Measurements from ENCODE around the gene FAM131C.

The FAM131C gene

DNA sequence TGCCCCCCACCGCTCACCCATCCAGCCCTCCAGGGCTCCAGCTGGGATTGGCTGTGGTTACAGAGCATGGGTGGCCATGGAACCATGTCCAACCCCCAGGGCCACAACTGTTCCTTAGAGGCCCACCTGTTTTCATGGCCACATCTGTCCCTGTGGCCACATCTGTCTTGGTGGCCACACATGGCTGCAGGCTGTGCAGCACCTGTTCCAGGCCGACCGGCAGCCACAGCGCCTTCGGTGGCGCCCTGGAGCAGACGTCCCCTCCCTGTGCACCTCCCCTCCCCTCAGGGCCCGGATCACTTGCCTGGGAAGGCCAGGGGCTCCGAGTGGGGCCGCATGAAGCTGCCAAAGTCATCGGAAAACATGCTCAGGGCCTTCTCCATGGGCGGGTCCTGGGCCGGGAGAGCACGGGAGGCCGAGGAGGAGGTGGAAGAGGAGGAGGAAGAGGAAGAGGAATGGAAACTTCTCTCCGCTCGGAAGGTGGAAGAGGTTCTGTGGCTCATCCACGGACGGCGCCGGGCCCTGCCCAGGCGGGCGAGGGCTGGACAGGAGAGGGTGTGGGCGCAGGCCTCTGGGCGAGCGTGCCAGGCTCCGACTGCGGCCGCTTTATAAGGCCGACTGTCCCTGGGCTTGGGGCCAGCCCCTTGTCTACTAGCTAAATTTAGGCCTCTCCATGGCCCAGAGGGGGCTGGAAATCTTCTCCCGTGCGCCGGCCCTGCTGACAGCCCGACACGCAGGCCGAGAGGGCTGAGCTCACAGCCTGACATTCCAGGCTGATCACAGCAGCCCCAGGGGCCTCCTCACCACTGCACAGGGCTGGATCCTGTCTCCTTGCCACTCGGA, 55.8 kb downstream of the FAM131C start, which contains the start of gene HSPB7:
Gene HSPB7 (minus strand): TSS at position 583 of the 843 bp plus-strand sequence. CDS start 80 bp downstream, at position 503.
- peak; percentile 30 for DNase-seq (ENCODE audit: low read depth, low spot score)
- TF ChIP-seq, protein P1, sequence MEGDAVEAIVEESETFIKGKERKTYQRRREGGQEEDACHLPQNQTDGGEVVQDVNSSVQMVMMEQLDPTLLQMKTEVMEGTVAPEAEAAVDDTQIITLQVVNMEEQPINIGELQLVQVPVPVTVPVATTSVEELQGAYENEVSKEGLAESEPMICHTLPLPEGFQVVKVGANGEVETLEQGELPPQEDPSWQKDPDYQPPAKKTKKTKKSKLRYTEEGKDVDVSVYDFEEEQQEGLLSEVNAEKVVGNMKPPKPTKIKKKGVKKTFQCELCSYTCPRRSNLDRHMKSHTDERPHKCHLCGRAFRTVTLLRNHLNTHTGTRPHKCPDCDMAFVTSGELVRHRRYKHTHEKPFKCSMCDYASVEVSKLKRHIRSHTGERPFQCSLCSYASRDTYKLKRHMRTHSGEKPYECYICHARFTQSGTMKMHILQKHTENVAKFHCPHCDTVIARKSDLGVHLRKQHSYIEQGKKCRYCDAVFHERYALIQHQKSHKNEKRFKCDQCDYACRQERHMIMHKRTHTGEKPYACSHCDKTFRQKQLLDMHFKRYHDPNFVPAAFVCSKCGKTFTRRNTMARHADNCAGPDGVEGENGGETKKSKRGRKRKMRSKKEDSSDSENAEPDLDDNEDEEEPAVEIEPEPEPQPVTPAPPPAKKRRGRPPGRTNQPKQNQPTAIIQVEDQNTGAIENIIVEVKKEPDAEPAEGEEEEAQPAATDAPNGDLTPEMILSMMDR (IDR thresholded peaks at IDR 0.05; ENCODE audit: low read depth, low read length) = peak; percentile 2
- H3K4me3 ChIP-seq (ENCODE audit: low read depth, low read length) = no peak within 1 kb of the TSS
- in situ Hi-C loops (cut with HindIII; ENCODE audit: low sequenced_read_pairs) = no loop called here

DNA sequence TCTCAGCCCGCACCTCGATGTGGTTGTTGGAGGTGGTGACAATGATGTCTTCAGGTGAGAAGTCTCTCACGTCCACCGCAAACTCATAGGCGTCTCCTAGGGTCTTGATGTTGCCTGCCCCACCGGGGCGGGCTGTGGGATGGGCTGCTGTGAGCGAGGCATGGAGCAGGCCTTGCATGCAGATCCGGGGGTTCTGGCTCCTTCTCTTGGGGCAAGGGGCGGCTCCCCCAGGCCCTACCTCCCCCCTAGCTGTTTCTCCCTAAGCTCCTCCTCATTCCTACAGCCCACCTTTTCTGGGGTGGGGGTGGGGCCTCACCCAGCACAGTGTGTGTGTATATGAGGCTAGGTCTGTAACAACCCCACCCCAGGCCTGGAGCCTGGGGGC, 56.4 kb downstream of the FAM131C start:
- no peak overlapping the region for H3K4me3 ChIP-seq (ENCODE audit: low read depth, low read length)
- TF ChIP-seq, protein P1 (IDR thresholded peaks at IDR 0.05; ENCODE audit: low read depth, low read length) = no peak
- in situ Hi-C loops (cut with HindIII; ENCODE audit: low sequenced_read_pairs) = no loop called here
- no peak for DNase-seq (ENCODE audit: low read depth, low spot score)

DNA sequence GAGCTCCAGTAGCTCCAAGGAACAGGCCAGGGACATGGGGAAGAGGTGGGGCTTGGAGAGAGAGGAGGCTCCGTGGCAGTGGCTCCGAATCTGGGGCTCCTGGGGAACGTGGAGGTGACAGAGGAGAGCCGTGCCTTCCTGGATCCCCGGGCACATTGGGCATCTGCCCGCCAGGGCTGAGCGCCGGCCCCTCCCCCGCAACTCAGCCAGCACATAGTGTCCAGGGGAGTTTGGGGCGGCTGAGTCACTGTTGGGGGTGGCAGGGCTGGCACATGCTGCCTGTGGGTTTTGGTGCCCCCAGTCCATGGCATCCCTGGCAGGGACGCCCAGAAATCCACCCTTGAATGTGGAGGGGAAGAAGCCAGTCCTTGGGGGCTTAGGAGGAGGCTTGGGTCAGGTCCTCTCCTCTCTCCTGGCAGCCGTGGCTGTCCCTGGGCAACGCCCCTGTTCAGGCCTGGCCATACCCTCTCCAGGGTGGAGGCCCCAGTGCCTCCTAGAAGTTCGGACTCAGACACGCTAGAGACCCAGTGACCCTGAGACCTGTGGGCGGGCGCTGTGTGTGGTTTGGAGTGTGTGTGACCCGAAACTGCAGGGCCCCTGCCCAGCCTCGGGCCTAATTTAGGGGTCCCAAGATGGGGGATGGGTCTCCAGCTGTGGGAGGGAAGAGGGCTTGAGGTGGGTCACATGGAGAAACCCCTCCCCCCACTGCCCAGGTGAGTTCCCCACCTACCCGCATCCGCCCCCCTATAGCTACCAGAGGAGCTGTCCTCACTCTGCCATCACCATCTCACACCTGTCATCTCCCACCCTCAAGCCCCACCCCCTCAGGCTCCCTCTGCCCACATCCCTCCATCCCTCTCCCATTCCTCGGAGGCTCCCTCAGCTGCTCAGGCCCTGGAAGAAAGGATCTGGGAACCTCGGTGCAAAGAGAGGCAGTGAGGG, 57.2 kb downstream of the FAM131C start:
- TF ChIP-seq, protein P1 (IDR thresholded peaks at IDR 0.05; ENCODE audit: low read depth, low read length) = no peak
- no peak for DNase-seq (ENCODE audit: low read depth, low spot score)
- H3K4me3 ChIP-seq (ENCODE audit: low read depth, low read length) = no peak overlapping the region
- in situ Hi-C loops (cut with HindIII; ENCODE audit: low sequenced_read_pairs) = no loop called here

DNA sequence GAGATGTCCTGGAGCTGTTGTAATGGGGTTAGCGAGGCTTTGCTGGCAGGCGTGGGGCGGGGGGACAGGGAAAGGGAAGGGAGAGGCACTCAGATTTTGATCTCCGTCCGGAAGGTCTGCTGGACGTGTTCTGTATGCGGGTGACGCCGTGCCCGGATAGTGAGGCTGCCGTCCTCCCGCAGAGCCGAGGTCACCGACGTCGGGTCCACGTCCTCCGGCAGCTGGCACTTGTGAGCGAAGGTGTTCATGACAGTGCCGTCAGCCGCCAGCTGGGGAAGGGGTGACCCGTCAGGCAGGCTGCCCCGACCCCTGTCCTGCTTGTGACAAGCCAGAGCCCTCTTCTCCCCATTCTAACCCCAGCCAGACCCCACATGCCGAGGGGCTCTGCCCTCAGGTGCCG, 58.0 kb downstream of the FAM131C start:
- H3K4me3 ChIP-seq (ENCODE audit: low read depth, low read length) = no peak overlapping the region
- DNase-seq (ENCODE audit: low read depth, low spot score) = no peak
- in situ Hi-C loops (cut with HindIII; ENCODE audit: low sequenced_read_pairs) = no loop called here
- TF ChIP-seq, protein P1 (IDR thresholded peaks at IDR 0.05; ENCODE audit: low read depth, low read length) = no peak

DNA sequence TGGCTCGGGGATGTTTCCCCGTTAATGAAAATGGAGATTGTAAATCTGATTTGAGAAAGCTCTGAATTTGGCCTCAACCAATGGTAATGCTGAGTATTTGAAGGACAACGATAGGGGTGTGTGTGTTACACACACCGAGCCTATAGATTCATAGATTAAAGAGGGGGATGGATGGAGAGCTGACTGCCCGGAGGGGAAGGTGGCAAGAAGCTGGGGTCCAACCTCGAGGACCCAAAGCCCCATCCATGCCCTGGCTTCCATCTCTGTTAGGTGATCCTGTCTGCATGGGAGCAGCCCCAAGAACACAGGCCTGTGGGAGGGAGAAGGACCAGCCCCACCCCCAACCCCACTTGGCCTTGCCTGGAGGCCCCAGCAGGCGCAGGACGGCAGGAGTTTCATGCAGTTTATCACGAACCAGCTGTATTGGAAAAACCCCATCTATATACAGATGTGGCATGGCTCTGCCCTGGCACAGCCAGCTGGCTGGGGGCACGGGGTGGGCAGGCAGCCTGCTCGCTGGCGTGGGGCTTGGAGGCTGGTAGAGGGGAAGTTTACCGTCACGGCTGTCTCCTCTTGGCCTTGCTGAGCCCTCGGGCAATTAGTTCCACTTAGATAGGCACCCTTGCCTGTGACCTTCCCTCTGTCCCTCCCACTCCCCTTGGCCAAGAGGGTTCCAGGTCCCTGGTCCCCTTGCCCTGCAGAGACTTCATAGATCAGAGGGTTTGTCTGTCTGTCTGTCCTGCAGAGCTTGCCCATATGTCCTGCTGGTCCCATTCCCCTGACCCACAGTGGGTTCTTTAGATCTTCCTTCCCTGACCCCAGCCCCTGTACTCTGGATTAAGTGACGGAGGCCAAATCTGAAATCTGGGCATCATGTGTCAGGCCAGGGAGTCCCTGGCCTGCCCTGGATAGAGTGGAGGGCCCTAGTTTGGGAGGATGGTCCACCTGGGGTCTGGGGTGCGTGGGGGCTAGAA, 58.7 kb downstream of the FAM131C start:
- no peak for DNase-seq (ENCODE audit: low read depth, low spot score)
- no peak overlapping the region for H3K4me3 ChIP-seq (ENCODE audit: low read depth, low read length)
- TF ChIP-seq, protein P1 (IDR thresholded peaks at IDR 0.05; ENCODE audit: low read depth, low read length) = no peak
- in situ Hi-C loops (cut with HindIII; ENCODE audit: low sequenced_read_pairs) = no loop called here

Data from astrocyte of the spinal cord (primary cell).